Measurements from ENCODE around the gene HOXB5. TPM values are rescaled to one million over a fixed set of nuclear protein-coding genes. Genes with fewer than 3 reads are reported as not detected.

The HOXB5 gene
- total RNA-seq, 1 donor from 2014 or later: 0.17 TPM

DNA sequence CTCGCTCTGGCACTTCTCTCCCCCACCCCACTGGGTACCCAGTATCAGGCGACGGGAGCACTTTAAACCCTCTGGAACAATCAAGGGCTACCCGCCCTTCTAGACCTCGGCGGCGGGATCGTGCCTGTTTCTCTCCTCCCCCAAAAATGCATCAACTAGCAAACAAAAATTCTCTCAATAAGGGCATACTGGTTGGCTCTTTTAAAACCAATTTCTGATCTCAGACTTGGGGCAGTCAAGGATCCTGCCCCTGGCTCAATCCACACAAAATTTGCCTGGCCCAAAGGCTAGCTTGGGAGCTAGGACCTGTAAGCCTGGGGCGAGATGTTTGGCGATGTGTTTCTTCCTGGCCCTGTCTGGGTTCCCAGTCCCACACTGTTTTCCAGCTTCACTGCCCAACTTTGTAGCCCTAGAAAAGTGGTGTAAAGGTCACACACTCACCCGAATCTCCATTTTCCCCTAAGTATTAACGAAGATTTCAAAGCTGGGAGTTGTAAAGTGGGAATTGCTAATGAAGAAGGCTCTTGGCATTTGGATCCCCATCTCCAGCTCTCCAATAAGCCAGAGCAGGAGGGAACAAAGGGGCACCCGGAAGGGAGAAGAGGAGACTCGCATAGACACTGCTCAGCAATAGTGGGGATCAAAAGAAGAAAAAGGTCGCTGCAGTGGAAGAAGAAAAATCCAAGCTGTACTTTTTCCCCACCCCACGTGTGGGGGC is 34.3 kb downstream of the HOXB5 start:
- no peak for DNase-seq

DNA sequence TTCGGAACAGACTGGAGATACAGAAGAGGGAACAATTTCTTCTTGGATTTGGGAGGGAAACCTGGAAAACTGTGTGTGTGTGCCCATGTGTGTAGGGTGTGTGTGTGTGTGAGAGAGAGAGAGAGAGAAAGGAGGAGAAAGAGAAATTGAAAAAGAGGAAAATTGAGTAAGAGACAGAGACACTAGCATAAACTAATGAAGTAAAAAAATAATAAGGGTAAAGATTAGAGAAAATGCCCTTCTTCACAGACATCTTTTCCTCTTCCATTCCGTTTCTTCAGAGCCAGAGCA is 34.8 kb downstream of the HOXB5 start:
- no peak for DNase-seq

DNA sequence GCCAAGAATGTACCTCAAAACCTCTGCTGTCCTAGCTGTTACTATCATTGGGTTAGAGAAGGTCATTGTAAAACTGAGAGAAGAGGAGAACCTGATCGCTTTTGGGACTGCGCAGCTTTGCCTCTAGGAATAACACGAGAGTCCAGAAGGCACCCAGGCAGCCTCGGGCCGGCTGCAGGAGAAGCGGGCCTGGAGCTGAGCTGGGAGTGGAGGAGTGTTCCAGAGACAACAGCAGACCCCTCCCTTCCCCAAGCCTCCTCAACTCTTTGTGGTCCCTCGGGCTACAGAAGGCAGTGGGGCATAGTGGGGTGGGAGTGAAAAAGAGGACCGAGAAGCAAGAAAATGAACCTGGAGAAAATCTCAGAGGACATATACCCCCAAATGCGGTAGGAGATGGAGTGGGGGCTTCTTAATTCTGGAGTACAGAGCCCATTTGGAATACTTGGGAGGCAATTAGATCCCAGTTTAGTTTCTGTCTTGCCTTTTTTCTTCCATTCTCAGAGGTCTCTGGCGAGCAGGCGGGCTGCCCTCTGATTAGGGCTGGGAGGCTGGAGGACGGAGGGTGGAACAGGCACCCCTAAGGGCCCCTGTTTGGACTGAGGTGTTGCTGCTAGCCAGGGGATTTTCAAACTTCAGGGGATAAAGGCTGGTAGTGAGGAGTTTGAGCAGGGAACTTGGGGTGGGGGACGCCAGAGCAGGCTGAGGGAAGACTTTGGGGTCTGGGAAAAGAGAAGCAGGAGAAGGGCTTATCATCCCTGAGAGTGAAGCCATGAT is 35.3 kb downstream of the HOXB5 start:
- DNase-seq: no peak

DNA sequence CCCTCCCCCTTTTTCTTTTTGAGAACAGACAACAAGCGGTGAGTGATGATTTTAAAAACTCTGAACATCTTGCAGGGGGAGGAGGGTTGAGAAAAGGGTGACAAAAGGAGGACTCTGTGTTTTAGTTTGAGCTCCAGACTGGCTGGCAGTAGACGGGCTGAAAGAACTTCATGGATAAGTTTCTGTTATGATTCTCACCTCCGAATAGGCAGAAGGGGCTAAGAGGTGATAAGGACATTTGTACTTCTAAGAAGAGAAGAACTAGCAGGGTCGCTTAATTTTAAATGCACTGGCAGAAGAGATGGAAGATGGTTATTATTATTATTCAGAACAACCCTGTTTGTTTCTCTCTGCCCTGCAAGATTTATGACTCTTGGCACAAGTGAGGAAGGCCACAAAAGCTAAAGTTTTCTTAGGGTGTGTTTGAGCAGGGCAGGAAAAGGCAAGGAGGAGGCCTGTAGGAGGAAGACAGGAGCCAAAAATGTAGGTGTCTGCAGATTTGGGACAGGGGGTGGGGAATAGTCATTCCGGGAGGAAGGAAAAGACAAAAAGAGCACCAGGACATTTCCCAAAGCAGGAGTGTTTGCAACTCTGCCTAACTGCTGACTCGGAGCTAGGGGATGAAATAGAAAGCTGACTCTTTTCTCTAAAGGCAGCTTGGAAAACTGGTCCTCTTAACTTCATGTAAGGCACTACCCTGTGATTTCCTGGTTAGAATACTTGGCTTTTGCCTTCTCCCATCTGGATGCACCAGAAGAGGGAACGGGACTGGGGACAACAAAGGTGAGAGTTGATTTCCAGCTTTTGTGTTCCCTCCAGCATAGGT is 36.8 kb downstream of the HOXB5 start:
- DNase-seq: peak; percentile 27

DNA sequence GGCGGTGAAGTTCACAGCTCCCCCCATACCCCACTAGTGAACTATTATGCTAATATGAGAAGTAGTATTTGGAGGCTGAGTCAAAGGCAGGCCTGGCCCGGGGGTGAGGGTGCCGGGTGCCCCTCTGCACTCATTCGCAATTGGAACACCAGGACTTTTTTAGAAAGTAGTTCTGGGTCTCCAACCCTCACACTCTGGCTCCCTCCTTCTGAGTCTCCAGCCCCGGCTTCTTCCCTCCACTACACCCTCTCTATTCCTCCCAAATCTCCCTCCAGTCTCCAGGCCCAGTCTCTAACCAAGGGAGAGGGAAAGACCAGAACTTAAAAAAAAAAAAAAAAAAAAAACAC is 37.4 kb downstream of the HOXB5 start:
- DNase-seq: no peak

DNA sequence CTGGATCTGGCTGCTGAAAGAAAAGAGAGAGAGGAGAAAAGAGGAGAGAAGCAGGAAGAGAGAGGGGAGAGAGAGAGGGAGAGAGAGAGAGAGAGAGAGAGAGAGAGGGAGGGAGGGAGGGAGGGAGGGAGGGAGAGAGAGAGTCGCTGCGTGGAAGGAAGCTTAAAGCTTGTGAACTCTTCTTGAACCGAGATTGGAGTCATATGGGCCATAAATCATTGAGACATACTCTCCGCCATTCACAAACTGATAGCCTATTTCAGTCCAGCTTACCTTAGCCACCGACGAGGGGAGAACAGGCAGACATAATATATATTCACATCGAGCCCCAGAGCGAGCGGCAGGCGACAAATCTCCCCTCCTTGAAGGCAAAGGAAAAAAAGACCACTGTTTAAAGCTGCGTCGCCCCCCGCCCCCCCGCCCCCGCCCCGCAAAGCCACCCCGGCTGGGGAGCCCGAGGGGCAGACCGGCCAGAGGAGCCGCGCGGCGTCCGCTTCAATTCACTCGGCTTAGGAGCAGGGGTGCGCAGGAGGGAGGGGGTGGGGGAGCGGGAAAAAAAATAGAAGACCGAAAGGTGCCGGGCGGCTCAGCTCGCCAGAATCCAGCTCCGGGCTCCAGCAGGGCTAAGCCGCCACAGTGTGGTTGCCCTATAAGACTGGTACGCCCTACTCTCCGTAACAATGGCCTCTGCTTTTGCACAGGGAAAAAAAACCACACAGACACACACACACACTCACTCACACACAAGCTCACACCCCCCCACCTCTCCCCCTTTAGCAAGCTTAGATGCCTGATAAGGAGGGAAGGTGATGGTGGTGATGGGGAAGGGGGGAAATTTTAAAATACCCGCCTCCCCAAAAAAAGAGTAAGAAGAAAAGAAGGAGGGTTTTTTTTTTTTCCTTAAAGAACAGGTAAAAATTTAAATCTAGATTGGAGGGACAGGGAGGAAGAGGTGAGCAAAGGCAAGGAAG is 38.0 kb downstream of the HOXB5 start:
- DNase-seq: no peak

DNA sequence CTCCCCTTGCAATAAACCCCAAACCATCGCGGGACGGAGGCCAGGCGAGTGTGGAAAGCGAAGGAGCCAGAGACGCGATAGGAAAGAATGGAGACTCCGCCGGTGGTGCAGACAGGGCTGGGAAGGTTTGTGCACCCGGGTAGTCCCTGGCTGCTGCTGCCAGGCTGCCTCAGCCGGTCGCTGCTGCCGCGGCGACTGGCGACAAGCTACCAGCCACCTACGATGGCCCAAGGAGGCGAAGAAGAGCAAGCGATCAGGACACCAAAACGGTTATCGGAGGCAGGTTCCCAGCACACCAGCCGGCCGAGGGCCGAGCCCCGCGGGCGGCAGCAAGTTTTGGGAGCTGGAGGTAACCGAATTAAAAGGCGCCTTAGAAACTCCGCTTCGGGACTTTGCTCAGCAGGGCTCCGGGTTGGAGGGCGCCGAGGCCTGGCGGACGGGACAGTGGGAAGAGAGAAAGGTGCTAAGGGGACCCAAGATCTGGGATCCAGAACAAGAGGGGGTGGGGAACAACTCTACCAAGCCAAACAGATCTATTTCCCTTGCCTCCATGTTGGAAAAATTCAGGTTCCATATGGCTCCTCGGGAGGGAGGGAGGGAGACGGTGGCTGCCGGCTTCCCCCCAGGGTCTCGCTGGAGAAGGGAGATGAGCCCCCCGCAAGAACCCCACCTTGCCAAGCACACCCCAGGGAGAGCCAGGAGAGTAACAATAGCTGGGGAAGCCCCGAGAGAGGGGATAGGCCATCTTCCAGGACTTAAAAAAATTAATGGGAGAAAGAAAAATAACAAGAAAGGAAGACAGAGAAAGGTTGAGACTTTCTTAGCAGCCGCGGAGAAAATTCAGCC is 38.9 kb downstream of the HOXB5 start:
- no peak for DNase-seq

DNA sequence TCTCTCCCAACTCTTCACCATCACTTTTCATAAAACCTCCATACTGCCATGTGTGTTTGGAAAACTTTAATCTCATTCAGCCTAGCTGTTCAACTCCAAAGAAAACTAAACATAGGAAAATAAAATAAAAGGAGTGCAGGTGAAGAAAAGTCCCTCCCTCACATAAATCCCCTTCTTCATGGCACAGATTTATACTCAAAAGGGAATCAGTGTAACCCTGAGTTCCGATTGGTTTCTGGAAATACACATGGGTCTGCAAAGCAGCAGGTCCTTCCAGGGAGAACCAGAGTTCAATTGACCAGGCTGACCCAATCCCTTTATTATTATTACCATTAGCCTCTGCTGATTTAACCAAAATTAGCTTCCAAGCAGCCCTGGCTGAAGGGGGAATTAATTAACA is 39.8 kb downstream of the HOXB5 start:
- DNase-seq: no peak

DNA sequence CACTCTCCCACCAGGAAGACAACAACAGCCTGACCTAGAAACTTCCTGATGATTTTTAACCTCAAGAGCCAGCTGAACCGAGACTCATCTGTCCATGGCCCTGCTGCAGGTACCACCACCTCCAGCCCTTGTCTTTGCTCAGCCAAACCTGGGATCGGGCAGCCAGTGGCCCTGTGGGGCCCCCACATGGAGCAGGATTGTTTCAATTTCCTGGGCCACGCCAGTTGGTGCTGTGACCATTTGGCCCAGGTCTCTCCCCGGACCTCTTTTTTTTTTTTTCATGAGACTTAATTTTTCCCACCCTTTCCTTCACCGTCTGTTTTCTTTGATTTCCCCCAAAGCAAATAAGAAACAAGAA is 40.4 kb downstream of the HOXB5 start:
- DNase-seq: no peak

DNA sequence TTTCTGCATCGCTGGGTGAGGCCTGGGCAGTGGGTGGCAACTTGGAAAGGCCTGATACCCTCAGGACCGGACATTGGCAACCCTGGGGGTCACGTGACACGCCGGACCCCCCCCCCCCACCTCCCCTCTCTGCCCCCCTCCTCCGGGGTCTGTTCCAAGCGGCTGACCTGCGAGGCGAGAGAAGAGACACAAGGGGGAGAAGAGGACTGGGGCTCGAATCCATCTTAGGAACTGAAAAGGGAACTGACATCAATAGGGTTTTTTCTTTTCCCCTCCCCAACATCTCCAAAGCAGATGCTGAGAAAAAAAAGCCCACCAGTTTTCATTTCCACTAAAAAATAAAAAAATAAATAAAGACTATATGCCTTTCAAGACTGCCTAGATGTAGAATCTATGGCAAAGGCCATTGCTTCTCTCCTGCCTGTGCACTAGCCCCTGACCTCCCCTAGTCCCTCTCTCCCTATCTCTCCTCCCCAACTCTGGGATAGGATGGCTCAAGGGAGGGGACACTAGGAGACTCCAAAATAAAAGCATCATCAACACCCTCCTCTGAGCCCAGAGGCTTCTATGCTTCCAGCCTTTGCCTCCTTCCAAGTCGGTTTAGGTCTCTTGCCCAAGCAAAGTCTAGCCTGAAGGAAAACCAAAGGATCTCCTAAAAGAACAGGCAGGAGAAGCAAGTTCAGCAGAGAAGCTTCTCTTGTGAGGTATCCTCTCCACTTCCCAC is 41.0 kb downstream of the HOXB5 start:
- no peak for DNase-seq

DNA sequence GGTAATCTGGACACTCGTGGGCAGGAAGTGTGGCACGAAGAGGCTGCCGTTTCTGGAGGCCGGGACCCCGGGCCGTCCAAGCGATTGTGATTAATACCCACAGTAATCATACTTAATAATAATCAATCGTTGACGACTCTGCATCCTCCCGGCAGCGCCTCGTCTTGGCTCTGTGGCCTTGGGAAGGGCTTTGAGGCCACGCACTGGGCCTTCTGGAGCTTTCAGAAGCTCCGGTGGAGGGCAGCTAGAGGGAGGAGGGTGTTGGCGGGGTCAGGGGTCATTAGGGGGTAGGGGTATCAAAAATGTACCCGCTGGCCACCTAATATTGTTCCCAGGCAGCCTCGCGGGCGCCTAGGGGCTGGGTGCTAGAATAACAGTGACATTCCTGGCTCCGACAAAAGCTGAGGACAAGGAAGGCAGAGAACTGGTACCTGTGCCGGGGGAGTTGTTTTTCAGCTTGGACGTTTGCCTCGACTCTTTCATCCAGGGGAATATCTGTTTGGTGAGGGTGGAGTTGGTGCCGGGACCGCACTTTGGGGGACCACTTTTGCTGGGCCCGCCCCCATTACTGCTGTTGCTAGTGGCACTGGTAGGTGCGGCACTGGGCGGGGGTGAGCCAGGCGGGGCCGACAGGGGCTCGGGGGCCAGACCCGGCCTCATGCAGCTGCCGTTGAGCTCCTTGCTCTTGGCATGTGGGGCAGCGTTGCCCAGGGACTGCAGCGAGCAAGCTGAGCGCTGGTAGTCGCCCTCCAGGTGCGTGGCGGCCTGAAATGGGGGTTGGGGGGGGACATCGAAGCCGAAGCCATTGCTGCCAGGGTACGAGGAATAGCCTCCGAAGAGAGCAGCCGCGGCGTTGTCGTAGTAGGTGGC is 41.7 kb downstream of the HOXB5 start:
- no peak for DNase-seq

DNA sequence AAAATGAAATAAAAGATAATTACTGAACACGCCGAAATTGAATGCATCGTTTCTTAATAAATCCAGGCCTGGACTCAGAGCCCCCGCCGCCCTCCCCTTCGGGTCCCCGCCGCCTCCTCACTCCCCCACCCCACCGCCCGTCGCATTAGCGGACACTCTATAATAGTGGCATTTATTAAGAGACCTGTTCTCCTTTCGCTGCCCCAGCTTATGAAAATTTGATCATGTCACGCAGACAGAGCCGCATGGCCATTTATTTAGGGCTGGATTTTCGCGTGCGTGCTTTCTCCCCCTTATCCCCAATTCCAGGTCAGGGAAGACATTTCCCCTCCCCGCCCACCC is 42.4 kb downstream of the HOXB5 start:
- no peak for DNase-seq

DNA sequence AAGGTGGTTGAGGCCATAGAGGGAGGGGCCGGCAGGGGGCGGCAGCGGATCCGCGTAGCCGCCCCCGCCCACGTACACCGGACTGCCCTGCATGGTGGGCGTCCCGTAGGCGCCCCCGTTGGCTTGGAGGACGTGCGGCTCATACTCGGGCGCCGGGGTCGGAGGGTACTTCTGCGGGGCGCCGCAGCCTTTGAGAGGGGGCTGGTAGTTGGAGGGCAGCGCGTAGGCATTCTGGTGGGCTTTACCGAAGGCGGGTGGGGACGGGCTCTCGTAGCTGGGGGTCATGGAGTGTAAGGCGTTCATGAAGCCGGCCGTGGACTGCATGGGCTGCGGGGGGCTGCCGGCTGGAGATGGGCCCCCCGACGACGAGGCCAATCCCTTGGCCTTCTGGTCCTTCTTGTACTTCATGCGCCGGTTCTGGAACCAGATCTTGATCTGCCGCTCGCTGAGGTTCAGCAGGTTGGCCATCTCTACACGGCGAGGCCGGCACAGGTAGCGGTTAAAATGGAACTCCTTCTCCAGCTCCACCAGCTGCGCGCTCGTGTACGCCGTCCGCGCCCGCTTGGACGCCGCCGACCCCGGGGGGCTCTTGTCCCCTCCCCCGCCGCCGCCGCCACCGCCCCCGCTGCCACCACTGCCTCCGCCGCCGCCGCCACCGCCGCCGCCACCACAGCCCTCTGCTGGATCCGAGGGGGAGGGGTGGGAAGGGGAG is 42.9 kb downstream of the HOXB5 start:
- DNase-seq: no peak

DNA sequence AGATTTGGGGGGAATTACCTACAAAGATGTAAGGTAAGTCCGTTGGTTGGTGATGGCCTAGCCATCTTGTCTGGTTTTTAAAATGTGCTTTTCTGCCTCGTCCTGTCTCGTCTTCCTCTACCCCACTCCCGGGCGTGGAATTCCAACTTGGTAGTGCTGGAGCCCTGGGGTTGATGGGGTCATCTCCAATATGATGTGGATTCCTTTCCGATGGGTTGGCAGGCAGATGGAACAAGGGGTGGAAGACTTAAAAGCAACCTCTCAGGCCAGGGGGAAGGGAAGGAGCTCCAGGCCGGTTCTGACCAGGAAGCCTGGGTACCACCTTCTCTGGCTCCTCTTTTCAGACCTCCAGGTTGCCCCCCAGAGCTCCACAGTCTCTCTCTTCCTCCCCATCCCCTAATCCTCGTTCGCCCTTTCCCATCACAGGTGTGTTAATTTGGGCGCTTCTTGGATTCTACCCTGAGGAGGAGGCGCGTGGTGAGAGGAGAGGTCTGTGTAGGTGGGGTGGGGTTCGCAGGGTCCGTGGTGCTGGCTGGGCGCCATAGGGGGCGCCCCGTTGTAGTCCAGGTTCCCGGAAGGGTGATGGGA is 43.6 kb downstream of the HOXB5 start:
- DNase-seq: no peak

DNA sequence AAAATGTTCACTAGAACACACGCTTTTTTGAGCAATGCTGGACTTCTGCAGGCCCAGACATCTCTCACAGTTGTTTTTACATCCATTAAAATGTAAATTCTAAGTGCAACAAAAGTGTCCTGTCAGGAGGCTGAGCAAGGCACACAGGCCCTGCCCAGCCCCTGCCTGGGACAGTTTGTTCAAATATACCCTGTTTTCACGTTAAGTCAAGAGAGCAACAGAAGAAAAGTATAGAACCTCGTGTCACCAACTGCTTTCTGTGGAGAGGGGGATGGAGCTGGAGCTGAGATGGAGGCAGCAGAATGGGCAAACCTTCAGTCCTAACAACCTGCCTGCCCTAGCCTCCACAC is 44.3 kb downstream of the HOXB5 start:
- no peak for DNase-seq

DNA sequence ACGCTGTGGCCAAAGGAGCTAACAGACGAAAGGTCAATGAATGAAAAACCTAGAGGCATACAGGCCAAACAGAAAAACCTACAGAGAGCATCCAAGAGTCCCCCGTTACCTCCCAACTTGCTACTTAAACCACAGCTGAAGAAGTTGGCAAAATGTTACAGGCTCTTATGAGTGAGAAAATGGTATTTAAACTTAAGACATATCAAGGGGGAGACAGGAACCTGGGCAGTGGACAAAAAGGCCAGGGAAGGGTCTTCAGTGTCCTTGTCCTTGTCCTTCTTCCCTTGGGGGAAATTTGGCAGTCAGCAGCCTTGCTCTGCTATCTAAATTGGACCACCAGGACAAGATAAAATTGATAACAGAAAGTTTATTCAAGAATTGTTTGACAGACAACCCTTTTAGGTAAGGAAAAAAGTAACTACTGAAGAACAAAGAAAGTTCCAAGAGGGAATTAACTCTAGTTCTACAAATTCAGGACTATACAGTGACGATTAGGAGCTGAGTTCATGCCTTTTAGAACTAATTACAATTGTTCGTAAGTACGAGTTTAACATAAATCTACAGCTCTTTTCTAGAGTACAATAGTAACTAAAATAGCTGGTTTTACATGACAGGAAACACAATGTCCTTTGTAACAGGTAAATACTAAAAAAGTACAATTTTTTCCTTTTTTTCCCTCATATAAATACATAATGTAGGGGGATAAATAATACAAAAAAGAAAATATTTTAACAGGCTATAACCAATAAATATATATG is 44.9 kb downstream of the HOXB5 start:
- DNase-seq: no peak

DNA sequence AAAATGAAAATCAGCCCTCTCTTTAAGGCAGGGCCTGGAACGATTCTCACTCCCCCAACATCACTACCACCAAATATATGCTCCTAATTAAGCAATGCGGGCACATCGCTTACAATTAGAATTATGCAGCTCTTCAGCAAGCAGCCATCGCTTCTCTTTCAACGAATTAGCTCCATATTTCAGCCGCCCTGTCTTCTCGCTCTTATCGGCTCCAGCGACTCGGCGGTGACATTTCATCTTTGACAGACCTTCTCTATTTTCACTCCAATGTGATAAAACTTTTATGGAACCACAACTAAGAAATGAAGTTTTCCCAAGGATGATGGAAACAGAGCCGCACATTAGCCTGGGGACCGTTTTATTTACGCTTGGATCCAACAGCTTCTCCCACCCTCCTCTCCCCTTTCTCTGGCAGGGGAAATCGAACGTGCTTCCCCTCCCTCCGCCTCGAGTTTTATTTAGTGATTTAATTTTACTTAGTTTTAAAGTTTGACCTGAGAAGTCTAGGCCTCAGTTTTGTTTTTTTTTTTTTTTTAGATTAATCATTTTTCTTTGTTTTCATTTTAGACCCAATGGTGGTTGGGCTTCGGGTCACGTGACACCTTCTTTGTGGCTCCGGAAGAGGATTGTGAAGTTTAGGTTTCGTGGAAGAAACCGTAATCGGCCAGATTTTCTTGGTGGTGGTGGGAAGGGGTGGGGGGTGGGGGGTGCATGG is 45.6 kb downstream of the HOXB5 start:
- no peak for DNase-seq

All from dermis blood vessel endothelial cell (primary cell).